Measurements from ENCODE around the gene ZMIZ1. TPM values are rescaled to one million over a fixed set of nuclear protein-coding genes. Genes with fewer than 3 reads are reported as not detected.

ZMIZ1 gene
- total and polyA plus RNA-seq, 2 experiments from 2014 or later, result 48.2 to 78.8 TPM

DNA sequence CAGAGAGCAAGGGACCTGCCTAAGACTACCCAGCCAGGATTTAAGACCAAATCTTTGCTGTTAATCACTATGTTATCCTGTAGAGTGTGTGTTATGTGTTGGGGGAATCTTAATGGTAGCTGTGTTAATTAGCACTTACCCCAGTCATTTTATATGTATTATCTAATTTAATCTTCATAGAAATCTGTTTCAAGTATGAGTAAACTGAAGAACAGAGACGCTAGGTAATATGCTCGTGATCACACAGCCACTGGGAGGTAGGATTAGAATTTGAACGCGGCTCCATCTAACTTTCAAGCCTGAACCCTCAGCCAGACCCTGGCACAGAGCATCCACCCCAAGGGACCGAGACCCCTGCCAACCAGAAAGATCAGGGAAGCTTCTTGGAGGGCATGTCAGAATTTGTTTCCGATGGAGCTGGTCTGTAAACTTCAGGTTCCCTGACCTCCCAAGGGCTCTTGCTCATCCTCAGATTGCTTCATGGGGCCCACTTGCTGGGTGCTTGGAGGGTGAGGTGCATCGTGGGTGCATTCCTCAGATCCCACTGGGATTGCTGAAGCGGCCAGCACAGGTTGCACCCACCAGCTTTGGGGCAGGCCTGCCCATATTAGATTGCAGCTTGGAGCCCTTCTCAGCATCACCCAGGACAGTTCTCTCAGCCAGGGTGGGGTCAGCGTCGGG lies 105.0 kb downstream of the ZMIZ1 start:
- H3K9me3 ChIP-seq (ENCODE audit: low read depth), result no peaks in the 10 kb centered on the region
- no peak overlapping the region for H3K4me3 ChIP-seq
- TF ChIP-seq, protein P1, sequence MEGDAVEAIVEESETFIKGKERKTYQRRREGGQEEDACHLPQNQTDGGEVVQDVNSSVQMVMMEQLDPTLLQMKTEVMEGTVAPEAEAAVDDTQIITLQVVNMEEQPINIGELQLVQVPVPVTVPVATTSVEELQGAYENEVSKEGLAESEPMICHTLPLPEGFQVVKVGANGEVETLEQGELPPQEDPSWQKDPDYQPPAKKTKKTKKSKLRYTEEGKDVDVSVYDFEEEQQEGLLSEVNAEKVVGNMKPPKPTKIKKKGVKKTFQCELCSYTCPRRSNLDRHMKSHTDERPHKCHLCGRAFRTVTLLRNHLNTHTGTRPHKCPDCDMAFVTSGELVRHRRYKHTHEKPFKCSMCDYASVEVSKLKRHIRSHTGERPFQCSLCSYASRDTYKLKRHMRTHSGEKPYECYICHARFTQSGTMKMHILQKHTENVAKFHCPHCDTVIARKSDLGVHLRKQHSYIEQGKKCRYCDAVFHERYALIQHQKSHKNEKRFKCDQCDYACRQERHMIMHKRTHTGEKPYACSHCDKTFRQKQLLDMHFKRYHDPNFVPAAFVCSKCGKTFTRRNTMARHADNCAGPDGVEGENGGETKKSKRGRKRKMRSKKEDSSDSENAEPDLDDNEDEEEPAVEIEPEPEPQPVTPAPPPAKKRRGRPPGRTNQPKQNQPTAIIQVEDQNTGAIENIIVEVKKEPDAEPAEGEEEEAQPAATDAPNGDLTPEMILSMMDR (IDR thresholded peaks at IDR 0.05; ENCODE audit: low read depth, low read length), result no peak
- peak overlapping the region; percentile 80 for H3K27ac ChIP-seq
- peaks cover 27% of the 10 kb centered on the region for H3K4me1 ChIP-seq (ENCODE audit: low read depth)
- H3K27me3 ChIP-seq, result no peaks in the 10 kb centered on the region
- H3K36me3 ChIP-seq, result peaks cover 4% of the 10 kb centered on the region
- no peak for DNase-seq (ENCODE audit: low read depth in 1 of 2, low spot score in 1 of 2)

DNA sequence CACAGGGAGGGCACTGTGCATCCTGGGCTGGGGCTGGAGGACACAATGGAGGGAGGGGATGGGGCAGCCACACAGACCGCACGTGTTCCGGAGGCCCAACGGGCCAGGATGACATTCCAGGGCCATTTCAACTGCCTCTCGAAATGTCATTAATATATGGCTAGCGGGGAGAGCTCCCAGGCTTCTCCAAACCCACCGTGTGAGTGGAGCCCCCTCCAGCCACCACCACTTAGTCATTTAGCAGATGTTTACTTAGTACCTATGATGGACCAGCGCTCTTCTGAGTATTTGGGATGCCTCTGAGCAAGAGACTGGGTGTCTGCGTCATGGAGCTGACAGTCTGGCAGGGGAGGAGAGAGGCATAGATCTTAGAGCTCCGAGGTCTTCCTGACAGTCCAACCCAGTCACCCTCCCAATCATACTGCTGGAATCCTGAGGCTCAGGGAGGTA lies 107.3 kb downstream of the ZMIZ1 start:
- Histone ChIP-seq H3K9me3 (ENCODE audit: low read depth) (no peaks in the 10 kb centered on the region), H3K27ac (peak overlapping the region; percentile 80), H3K36me3 (no peaks in the 10 kb centered on the region), H3K4me1 (ENCODE audit: low read depth) (peaks cover 48% of the 10 kb centered on the region), H3K27me3 (no peaks in the 10 kb centered on the region), H3K4me3 (no peak overlapping the region)
- TF ChIP-seq, protein P1 (IDR thresholded peaks at IDR 0.05; ENCODE audit: low read depth, low read length), result no peak
- no peak for DNase-seq (ENCODE audit: low read depth in 1 of 2, low spot score in 1 of 2)

DNA sequence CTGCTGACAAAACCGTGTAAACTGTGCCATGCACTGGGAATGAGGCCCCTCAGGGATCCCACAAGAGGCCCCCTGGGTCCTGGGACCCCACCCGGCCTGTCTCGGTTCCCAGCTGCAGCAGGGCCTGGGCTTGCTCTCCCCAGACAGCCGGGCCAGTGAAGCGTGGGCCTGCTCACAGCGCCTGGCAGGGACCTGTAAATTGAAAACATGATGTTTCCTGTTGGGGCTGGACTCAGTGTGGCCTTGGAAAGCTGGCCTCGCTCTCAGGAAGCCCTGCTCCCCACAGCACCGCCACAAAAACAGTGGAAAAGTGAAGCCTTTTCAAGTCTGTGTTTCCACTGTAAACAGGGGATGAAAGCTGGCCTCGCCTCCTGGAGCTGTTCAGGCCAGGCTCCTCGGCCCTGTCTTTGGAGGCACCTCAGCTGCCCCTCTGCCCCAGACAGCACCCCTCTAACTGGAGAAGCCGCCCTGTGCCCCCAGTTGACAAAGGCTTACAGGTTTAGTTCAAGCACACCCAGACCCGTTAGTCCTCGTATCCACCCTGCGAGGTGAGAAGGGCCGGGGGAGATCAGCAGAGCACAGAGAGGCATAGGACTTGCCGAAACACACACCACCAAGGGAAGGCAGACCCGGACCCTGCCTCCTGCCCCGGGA lies 108.3 kb downstream of the ZMIZ1 start:
- H3K27me3 ChIP-seq, result no peaks in the 10 kb centered on the region
- no peaks in the 10 kb centered on the region for H3K9me3 ChIP-seq (ENCODE audit: low read depth)
- H3K4me1 ChIP-seq (ENCODE audit: low read depth), result peaks cover 57% of the 10 kb centered on the region
- peak in 1 of 2 donors; percentile 68 for DNase-seq (ENCODE audit: low read depth in 1 of 2, low spot score in 1 of 2)
- H3K4me3 ChIP-seq, result no peak overlapping the region
- H3K27ac ChIP-seq, result peak overlapping the region; percentile 80
- TF ChIP-seq, protein P1 (IDR thresholded peaks at IDR 0.05; ENCODE audit: low read depth, low read length), result no peak
- no peaks in the 10 kb centered on the region for H3K36me3 ChIP-seq

DNA sequence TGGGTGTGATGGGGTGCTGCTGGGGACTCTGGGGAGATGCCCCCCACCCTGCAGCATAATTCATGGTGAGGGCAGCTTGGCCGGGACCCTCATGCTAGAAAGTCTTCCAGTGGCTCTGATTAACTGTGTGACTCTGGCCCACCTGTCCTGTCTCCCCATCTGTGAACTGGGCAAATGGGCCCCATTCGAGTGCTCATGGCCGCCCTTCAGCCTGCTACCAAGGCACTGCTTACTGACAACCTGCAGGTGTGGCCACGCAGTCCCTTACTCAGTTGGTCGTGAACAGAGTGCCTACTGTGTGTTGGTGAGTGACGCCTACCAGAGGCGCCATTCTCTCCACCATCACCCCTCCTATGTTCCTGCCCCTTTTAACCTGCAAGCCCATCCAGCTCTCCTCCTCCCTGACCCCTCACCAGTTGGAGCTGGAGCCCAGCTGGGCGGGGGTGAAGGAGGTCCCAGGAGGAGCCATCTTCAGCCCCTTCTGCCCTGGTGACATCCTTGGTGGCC lies 109.4 kb downstream of the ZMIZ1 start:
- H3K4me1 ChIP-seq (ENCODE audit: low read depth), result peaks cover 67% of the 10 kb centered on the region
- TF ChIP-seq, protein P1 (IDR thresholded peaks at IDR 0.05; ENCODE audit: low read depth, low read length), result no peak
- no peaks in the 10 kb centered on the region for H3K36me3 ChIP-seq
- H3K27ac ChIP-seq, result peak overlapping the region; percentile 80
- DNase-seq (ENCODE audit: low read depth in 1 of 2, low spot score in 1 of 2), result no peak
- no peaks in the 10 kb centered on the region for H3K27me3 ChIP-seq
- no peaks in the 10 kb centered on the region for H3K9me3 ChIP-seq (ENCODE audit: low read depth)
- H3K4me3 ChIP-seq, result no peak overlapping the region

DNA sequence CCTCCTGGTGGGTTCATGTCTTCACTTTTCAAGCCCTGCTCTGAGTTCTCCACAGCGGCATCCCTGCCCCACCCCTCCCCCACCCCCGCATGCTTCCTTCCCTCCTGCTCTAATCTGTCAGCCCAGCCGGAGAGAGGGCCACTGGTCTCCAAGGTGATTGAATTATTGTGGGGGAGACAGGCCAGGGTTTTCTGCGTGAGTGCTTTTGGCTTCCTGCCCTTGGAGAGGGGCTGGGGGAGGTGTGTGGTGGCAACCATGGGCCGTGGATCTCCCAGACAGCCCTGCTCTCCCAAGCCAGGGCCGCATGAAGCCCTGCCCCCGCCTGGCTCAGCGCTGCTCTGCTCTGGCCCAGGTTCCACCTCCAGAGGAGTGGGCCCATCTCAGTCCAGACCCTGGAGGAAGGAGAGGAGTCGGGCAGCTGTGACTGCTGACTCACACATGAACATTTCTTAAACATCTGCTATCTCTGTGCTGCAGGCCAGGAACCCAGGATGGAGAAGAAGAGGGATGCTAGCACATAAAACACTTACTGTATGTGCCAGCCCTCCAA lies 109.9 kb downstream of the ZMIZ1 start:
- no peaks in the 10 kb centered on the region for H3K9me3 ChIP-seq (ENCODE audit: low read depth)
- TF ChIP-seq, protein P1 (IDR thresholded peaks at IDR 0.05; ENCODE audit: low read depth, low read length), result no peak
- peaks cover 73% of the 10 kb centered on the region for H3K4me1 ChIP-seq (ENCODE audit: low read depth)
- H3K36me3 ChIP-seq, result no peaks in the 10 kb centered on the region
- no peaks in the 10 kb centered on the region for H3K27me3 ChIP-seq
- peak overlapping the region; percentile 80 for H3K27ac ChIP-seq
- peak; percentile 81 to 91 for DNase-seq (ENCODE audit: low read depth in 1 of 2, low spot score in 1 of 2)
- H3K4me3 ChIP-seq, result no peak overlapping the region

Measured in cardiac muscle cell (in vitro differentiated cells and primary cell).